Astrocyte (in vitro differentiated cells and primary cell): Measurements from ENCODE around the gene EVA1C. TPM values are rescaled to one million over a fixed set of nuclear protein-coding genes. Genes with fewer than 3 reads are reported as not detected.
"Not testable (repeated sequence)": the region's sequence is repeated elsewhere in the genome, so short reads cannot be mapped to it uniquely, and the experiment has no call there.

Experiments
- DNase-seq: peaks from one replicate; pipeline ENCODE4 v3.0.0-alpha.2; 2010; ENCODE audit warnings: low read depth
- FAIRE-seq: peaks from 2 replicates; lab custom pipeline; 2011; peaks lifted over from hg19 to GRCh38; lab: Jason Lieb, UNC
- H2AFZ ChIP-seq: 2 replicates; pipeline ENCODE4 v1.6.0; 2012; ENCODE audit warnings: low read depth, low read length, inconsistent platforms
- H3K27ac ChIP-seq: 2 replicates; pipeline ENCODE4 v1.5.1; 2011; ENCODE audit warnings: low read depth, low read length, inconsistent platforms
- H3K27me3 ChIP-seq: 2 replicates; pipeline ENCODE4 v1.6.0; 2011; ENCODE audit warnings: low read length, inconsistent platforms; ENCODE audit not compliant: insufficient read depth
- H3K36me3 ChIP-seq: 2 replicates; pipeline ENCODE4 v1.5.1; 2011; ENCODE audit warnings: low read length, inconsistent platforms; ENCODE audit not compliant: insufficient read depth
- H3K4me1 ChIP-seq: 2 replicates; pipeline ENCODE4 v1.5.1; 2011; ENCODE audit warnings: low read length, inconsistent platforms; ENCODE audit not compliant: insufficient read depth
- H3K4me2 ChIP-seq: 2 replicates; pipeline ENCODE4 v1.6.0; 2012; ENCODE audit warnings: low read length, inconsistent platforms
- H3K4me3 ChIP-seq: 2 replicates; pipeline ENCODE4 v1.5.1; 2011; ENCODE audit warnings: low read depth, mild to moderate bottlenecking, low read length, inconsistent platforms; ENCODE audit not compliant: insufficient read depth
- H3K79me2 ChIP-seq: 2 replicates; pipeline ENCODE4 v1.6.0; 2012; ENCODE audit warnings: mild to moderate bottlenecking, low read length, inconsistent platforms; ENCODE audit not compliant: insufficient read depth
- H3K9ac ChIP-seq: 2 replicates; pipeline ENCODE4 v1.6.0; 2012; ENCODE audit warnings: mild to moderate bottlenecking, low read length, inconsistent platforms
- H3K9me3 ChIP-seq: 2 replicates; pipeline ENCODE4 v1.5.1; 2012; ENCODE audit warnings: low read depth, mild to moderate bottlenecking, low read length, inconsistent platforms; ENCODE audit not compliant: insufficient read depth
- H4K20me1 ChIP-seq: 2 replicates; pipeline ENCODE4 v1.6.0; 2012; ENCODE audit warnings: low read length, inconsistent platforms; ENCODE audit not compliant: insufficient read depth
- H3K27ac Mint-ChIP-seq: one replicate; pipeline ENCODE4 v1.8.0; 2021; ENCODE audit warnings: mild to moderate bottlenecking, mixed read lengths; ENCODE audit not compliant: unreplicated experiment
- H3K27me3 Mint-ChIP-seq: one replicate; pipeline ENCODE4 v1.8.0; 2021; ENCODE audit warnings: low read depth, mixed read lengths; ENCODE audit not compliant: unreplicated experiment
- H3K36me3 Mint-ChIP-seq: one replicate; pipeline ENCODE4 v1.8.0; 2021; ENCODE audit warnings: low read depth, mixed read lengths; ENCODE audit not compliant: unreplicated experiment
- H3K4me1 Mint-ChIP-seq: one replicate; pipeline ENCODE4 v1.8.0; 2021; ENCODE audit warnings: low read depth, mixed read lengths; ENCODE audit not compliant: unreplicated experiment
- H3K4me3 Mint-ChIP-seq: one replicate; pipeline ENCODE4 v1.8.0; 2021; ENCODE audit warnings: mild to moderate bottlenecking, moderate library complexity, mixed read lengths; ENCODE audit not compliant: unreplicated experiment
- H3K9me3 Mint-ChIP-seq: one replicate; pipeline ENCODE4 v1.8.0; 2021; ENCODE audit warnings: mild to moderate bottlenecking, mixed read lengths; ENCODE audit not compliant: unreplicated experiment
- EZH2 ChIP-seq: IDR thresholded peaks from 2 replicates; pipeline ENCODE4 v1.6.1; 2012; ENCODE audit warnings: mild to moderate bottlenecking, low read length, inconsistent platforms; ENCODE audit not compliant: insufficient read depth
- total RNA-seq: library from RNA; stranded (reverse); gene quantifications from 2 replicates; pipeline ENCODE4 v1.2.1, GENCODE V29; 2021
- TF ChIP-seq, protein P1 (sequence below): IDR thresholded peaks from 2 replicates; pipeline ENCODE4 v1.5.1; 2011; ENCODE audit warnings: low read depth, mild to moderate bottlenecking, inconsistent platforms, low read length, moderate library complexity; ENCODE audit not compliant: insufficient read depth

EVA1C gene
- total RNA-seq, 1 donor from 2014 or later, result not detected

DNA sequence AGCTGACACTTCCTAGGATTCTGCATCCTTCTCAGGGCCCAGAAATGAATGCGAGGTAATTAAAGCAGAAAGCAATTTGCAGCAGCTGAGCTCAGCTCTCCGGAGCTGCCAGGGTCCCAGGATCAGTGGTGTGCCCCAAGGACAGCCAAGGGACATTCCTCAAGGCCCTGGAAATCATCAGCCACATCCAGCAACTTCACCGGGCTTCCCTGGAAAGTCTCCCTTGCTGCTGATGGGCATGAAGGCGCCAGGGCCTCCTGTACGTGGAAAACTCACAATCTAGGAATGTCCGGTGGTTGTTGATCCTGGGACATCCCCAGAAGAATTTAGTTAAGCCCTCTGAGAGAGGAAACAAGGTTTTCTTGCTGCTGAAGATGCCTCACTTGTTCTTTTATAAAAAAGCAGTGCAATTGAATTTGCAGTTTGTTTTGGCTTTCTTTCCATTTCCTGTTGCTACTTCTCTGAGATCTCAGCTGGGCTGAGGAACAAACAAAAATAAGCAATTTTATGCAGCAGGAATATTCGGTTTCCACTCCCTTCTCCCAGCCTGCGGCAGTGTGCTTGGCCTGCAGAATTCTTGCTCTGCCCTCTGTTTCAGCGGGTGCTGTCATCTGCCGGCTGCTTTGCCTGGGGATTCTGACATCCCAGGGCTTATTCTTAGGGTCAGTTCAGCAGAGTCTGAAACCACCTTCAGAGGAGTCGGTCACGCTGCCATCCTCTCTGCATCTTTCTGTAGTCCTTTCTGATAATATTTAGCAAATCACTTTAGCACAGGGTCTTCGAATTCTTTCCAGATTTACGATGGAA lies 86.9 kb downstream of the EVA1C start:
- no peaks in the 10 kb centered on the region for H3K9me3 ChIP-seq
- no peaks in the 10 kb centered on the region for H3K36me3 ChIP-seq
- TF ChIP-seq, protein P1, sequence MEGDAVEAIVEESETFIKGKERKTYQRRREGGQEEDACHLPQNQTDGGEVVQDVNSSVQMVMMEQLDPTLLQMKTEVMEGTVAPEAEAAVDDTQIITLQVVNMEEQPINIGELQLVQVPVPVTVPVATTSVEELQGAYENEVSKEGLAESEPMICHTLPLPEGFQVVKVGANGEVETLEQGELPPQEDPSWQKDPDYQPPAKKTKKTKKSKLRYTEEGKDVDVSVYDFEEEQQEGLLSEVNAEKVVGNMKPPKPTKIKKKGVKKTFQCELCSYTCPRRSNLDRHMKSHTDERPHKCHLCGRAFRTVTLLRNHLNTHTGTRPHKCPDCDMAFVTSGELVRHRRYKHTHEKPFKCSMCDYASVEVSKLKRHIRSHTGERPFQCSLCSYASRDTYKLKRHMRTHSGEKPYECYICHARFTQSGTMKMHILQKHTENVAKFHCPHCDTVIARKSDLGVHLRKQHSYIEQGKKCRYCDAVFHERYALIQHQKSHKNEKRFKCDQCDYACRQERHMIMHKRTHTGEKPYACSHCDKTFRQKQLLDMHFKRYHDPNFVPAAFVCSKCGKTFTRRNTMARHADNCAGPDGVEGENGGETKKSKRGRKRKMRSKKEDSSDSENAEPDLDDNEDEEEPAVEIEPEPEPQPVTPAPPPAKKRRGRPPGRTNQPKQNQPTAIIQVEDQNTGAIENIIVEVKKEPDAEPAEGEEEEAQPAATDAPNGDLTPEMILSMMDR, result no peak
- TF ChIP-seq EZH2, result no peak
- H2AFZ ChIP-seq, result no peak overlapping the region
- Mint-ChIP-seq H3K36me3 (no peaks in the 10 kb centered on the region), H3K27me3 (no peaks in the 10 kb centered on the region), H3K27ac (no peak overlapping the region), H3K9me3 (no peaks in the 10 kb centered on the region), H3K4me3 (no peak overlapping the region), H3K4me1 (peaks cover 20% of the 10 kb centered on the region)
- peak overlapping the region; percentile 72 for H3K27ac ChIP-seq
- H3K4me3 ChIP-seq, result no peak overlapping the region
- no peak for FAIRE-seq
- H3K9ac ChIP-seq, result peak overlapping the region; percentile 46
- peaks cover 26% of the 10 kb centered on the region for H3K4me1 ChIP-seq
- peak; percentile 73 for DNase-seq
- no peaks in the 10 kb centered on the region for H4K20me1 ChIP-seq
- no peaks in the 10 kb centered on the region for H3K79me2 ChIP-seq
- H3K27me3 ChIP-seq, result no peaks in the 10 kb centered on the region
- peak overlapping the region; percentile 65 for H3K4me2 ChIP-seq

DNA sequence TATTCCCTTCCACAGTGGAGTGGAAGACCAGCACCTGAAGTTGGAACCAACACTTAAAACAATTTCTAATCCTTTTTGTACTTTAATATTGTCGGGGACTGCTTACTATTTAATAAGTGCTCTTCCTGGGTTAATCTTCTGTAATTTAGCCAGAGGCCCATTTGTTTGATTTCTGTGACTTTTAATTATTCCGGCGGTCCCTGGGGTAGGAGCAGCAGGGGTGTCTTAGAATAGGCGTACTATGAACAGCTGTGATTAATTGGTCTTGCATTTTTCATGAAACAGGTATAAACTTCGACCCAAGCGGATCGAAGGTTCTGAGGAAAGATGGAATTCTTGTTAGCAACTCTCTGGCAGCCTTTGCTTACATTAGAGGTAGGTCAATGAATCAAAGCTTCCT lies 91.1 kb downstream of the EVA1C start:
- H3K4me1 Mint-ChIP-seq, result peaks cover 10% of the 10 kb centered on the region
- not testable (repeated sequence) for H3K27me3 Mint-ChIP-seq

DNA sequence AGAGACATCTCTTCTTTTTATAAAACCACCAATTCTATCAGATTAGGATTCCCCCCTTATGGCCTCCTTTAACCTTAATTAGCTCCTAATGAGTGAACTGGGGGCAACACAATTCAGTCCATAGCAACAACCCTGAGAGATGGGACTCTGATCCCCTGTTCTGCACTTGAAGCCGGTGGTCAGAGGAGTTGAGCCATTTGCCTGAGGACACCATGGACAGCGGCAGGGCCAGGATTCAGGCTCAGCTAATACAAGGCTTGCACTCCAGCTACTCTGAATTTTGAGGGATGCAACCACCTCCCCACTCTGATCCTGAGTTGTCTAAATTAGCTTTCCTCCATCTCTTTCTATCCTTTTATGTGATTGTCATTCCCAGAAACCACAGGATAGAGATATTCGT lies 93.3 kb downstream of the EVA1C start:
- DNase-seq, H3K79me2 ChIP-seq, H3K4me1 ChIP-seq, H3K4me3 Mint-ChIP-seq, H3K27me3 ChIP-seq, H3K4me3 ChIP-seq, H3K4me2 ChIP-seq, H3K9me3 Mint-ChIP-seq, H4K20me1 ChIP-seq, H2AFZ ChIP-seq, H3K9ac ChIP-seq, FAIRE-seq, H3K36me3 Mint-ChIP-seq, H3K27ac Mint-ChIP-seq, H3K27ac ChIP-seq, H3K4me1 Mint-ChIP-seq, H3K9me3 ChIP-seq, H3K36me3 ChIP-seq, H3K27me3 Mint-ChIP-seq: not testable (repeated sequence)

More for the DNA sequence above, 91.1 kb downstream of the EVA1C start:
- DNase-seq, H3K79me2 ChIP-seq, H3K4me3 Mint-ChIP-seq, FAIRE-seq, H2AFZ ChIP-seq, H3K36me3 ChIP-seq, H3K4me3 ChIP-seq, H3K27ac Mint-ChIP-seq, H3K9me3 ChIP-seq, H4K20me1 ChIP-seq, H3K4me2 ChIP-seq, H3K4me1 ChIP-seq, H3K36me3 Mint-ChIP-seq, H3K27me3 ChIP-seq, H3K9ac ChIP-seq, H3K9me3 Mint-ChIP-seq, H3K27ac ChIP-seq: not testable (repeated sequence)

DNA sequence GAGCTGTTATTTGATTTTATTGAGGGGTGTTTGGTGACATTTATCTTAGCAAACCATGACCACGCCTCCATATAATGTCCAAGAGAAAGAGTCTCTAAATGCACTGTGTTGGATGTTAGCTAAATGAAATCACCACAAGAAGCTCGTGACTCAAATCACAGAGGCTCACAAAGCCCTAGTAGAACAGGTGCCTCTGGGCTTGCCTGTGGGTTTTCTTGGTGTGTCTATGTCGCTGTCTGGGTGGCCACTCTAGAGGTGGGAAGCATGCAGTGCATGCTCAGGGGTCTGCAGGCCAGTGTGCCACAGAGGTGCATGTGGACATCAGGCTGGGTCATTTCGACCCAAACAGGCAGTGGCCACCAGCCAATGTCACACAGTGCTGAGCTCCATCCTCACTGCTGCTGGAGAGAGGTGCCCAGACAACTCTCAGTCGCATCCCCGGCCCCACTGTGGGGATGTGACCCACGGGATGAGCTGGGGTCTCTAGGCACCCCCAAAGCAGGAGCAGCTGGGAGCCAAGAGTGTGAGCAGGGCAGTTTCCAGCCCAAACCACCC lies 94.0 kb downstream of the EVA1C start:
- not testable (repeated sequence) for H3K9me3 Mint-ChIP-seq, H3K27ac Mint-ChIP-seq, H3K4me3 ChIP-seq, H4K20me1 ChIP-seq, H3K4me2 ChIP-seq, H3K36me3 Mint-ChIP-seq, H3K27me3 ChIP-seq, H3K36me3 ChIP-seq, H3K79me2 ChIP-seq, H3K9ac ChIP-seq, H3K9me3 ChIP-seq, H3K4me1 Mint-ChIP-seq, H2AFZ ChIP-seq, H3K4me1 ChIP-seq, H3K4me3 Mint-ChIP-seq, DNase-seq, FAIRE-seq, H3K27me3 Mint-ChIP-seq, H3K27ac ChIP-seq
